GM21528 (cell line): Measurements from ENCODE around the gene TM4SF1.
"Not testable (repeated sequence)": the region's sequence is repeated elsewhere in the genome, so short reads cannot be mapped to it uniquely, and the experiment has no call there.

ENCODE experiments used
- ATAC-seq: cut with Tn5 transposase; IDR thresholded peaks from one replicate; pipeline ENCODE4 v1.9.1; 2021; ENCODE audit warnings: mild to moderate bottlenecking, moderate library complexity; ENCODE audit not compliant: unreplicated experiment, low FRiP score

The TM4SF1 gene

DNA sequence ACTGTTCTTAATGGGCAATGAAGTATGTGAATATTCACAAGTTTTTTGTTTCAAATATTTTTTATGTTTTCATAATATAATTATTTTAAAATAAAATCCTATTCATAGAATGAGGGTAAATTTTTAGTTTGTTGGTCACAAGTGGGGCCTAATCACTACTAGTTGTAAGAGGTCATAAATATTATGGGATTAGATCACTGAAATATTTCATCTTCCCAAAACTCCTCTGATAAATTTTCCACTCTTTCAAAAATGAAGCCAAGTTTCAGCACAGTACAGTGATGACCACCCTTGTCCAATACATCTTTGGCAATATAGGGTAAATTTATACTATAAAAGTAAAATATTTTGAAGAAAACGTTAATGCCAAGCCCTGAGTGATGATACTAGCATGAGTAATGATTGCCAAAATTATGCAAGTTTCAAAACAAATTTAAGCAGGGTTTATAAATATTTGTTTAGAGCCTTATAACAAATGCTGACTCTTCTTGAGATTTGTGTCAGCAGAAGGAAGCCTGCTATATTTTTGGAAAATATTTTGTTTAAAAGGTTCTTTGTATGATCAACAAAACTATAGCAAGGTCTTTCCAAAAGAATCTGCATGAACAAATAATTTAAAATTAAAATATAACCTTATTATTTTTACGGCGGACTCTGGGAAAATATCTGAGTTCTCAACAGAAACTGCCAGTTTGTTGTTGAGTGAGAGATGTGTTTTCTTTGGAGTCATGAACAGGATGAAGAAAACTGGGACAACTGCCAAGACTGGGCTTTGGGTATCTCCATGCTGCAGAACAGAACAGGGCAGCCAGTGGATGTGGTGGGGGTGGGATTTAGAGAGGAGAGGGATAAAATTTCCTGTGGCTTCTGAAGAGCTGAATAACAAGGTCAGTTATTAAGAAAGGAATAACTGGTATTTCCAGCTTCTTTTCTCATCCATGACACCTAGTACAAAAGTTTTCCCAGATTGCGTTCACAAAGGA lies 17.9 kb upstream of the TM4SF1 start:
- ATAC-seq: no peak

GRCh38 chr3:149393345-149394160 lies 16.1 kb upstream of the TM4SF1 start:
- ATAC-seq: peak; percentile 88

- ATAC-seq: no peak
Observed at GRCh38 chr3:149391960-149392359, 14.5 kb upstream of the TM4SF1 start.

GRCh38 chr3:149390772-149391212 lies 13.3 kb upstream of the TM4SF1 start:
- no peak for ATAC-seq

DNA sequence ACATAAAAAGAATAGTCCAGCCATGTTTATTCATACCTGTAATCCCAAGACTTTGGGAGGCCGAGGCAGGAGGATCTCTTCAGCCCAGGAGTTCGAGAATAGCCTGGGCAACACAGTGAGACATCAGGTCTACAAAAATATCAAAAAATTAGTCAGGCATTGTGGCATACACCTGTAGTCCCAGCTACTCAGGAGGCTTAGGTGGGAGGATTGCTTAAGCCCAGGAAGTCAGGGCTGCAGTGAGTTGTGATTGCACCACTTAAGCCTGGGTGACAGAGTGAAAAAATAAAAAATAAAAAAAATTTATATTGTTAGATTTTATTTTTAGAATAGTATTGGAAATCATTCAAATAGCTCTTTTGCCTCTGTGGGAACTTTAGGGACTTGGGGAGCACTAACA lies 12.8 kb upstream of the TM4SF1 start:
- ATAC-seq: no peak

GRCh38 chr3:149388531-149389417 lies 11.3 kb upstream of the TM4SF1 start:
- ATAC-seq: no peak

- no peak for ATAC-seq
Observed at GRCh38 chr3:149388001-149388440, 10.6 kb upstream of the TM4SF1 start.

- ATAC-seq: no peak
Observed at GRCh38 chr3:149386299-149386606, 8.8 kb upstream of the TM4SF1 start.

- ATAC-seq: no peak
Observed at GRCh38 chr3:149385617-149386298, 8.3 kb upstream of the TM4SF1 start.

GRCh38 chr3:149384911-149385321 lies 7.5 kb upstream of the TM4SF1 start:
- ATAC-seq: no peak

- no peak for ATAC-seq
Observed at GRCh38 chr3:149384167-149384566, 6.7 kb upstream of the TM4SF1 start.

- no peak for ATAC-seq
Observed at GRCh38 chr3:149383703-149384102, 6.3 kb upstream of the TM4SF1 start.

DNA sequence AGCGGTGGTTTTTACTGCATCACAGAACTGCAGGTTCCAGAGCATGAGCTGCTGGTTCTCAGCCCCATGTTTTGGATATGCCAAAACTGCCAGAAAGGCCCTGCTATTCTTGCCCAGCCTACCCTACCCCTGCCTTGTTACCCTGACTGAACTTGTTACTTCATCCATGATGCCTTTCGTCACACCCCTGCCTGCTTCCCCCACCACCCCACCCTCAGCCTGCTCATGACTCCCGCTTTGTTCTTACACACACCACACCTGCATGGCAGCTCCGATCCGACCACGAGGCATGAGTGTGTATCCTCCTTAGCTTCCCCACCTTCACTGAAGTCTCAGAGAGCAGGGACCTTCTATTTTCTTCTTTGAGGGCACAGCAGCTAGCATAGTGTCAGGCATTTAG lies 5.1 kb upstream of the TM4SF1 start:
- ATAC-seq: no peak

GRCh38 chr3:149382101-149382467 lies 4.6 kb upstream of the TM4SF1 start:
- no peak for ATAC-seq

GRCh38 chr3:149381173-149382100 lies 4.0 kb upstream of the TM4SF1 start:
- ATAC-seq: no peak

DNA sequence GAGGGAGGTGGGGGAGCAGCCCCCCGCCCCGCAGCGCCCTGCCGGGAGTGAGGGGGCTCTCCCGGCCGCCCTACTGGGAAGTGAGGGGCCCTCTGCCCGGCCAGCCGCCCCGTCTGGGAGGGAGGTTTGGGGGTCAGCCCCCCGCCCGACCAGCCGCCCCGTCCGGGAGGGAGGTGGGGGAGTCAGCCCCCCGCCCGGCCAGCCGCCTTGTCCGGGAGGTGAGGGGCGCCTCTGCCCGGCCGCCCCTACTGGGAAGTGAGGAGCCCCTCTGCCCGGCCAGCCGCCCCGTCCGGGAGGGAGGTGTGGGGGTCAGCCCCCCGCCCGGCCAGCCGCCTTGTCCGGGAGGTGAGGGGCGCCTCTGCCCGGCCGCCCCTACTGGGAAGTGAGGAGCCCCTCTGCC lies 2.8 kb upstream of the TM4SF1 start:
- ATAC-seq: not testable (repeated sequence)

- no peak for ATAC-seq
Observed at GRCh38 chr3:149378478-149379309, 1.2 kb upstream of the TM4SF1 start.
